K562 (cell line): Measurements from ENCODE around the gene SS18L1. TPM values are rescaled to one million over a fixed set of nuclear protein-coding genes. Genes with fewer than 3 reads are reported as not detected.

Experiments used
- ARID1B ChIP-seq: fragments of 450-650 bp; IDR thresholded peaks from 2 replicates; pipeline ENCODE4 v1.6.1; 2016; ENCODE audit warnings: antibody characterized with exemption, mild to moderate bottlenecking, inconsistent platforms
- ATF4 ChIP-seq: fragments of 450-650 bp; formaldehyde crosslinking; IDR thresholded peaks from 2 replicates; pipeline ENCODE4 v1.4.0; 2022; ENCODE audit warnings: mild to moderate bottlenecking, moderate library complexity
- ATF7 ChIP-seq: fragments of 450-650 bp; IDR thresholded peaks from 2 replicates; pipeline ENCODE4 v1.7.1; 2014; ENCODE audit warnings: mild to moderate bottlenecking, moderate library complexity
- CHD4 ChIP-seq: fragments of 200-600 bp; sonication (generic); IDR thresholded peaks from 3 replicates; pipeline ENCODE4 v1.6.1; 2012; ENCODE audit warnings: low read depth, mild to moderate bottlenecking, mixed read lengths, low read length, inconsistent platforms; ENCODE audit not compliant: insufficient read depth, insufficient replicate concordance, poor library complexity, severe bottlenecking
- CREBBP ChIP-seq: IDR thresholded peaks from one replicate; pipeline ENCODE4 v1.6.1; 2012; ENCODE audit warnings: low read depth, mild to moderate bottlenecking, control low read depth, inconsistent platforms, low read length
- DLX4 ChIP-seq: fragments of 250-450 bp; sonication (Bioruptor Pico); IDR thresholded peaks from 2 replicates; pipeline ENCODE4 v1.6.1; 2021; ENCODE audit warnings: mild to moderate bottlenecking
- HINFP ChIP-seq: fragments of 450-650 bp; conservative IDR thresholded peaks from 2 replicates; pipeline ENCODE4 v1.6.1; 2016; ENCODE audit warnings: missing genetic modification characterization, low read depth, mild to moderate bottlenecking, control low read depth, missing compliant biosample characterization
- KAT8 ChIP-seq: fragments of 450-650 bp; IDR thresholded peaks from 2 replicates; pipeline ENCODE4 v1.6.1; 2016; ENCODE audit warnings: low read depth, mild to moderate bottlenecking
- MXD1 ChIP-seq: fragments of 250-450 bp; sonication (Bioruptor Pico); IDR thresholded peaks from 2 replicates; pipeline ENCODE4 v1.8.0; 2021; ENCODE audit warnings: borderline replicate concordance, mild to moderate bottlenecking, moderate library complexity; ENCODE audit not compliant: poor library complexity, severe bottlenecking
- NFXL1 ChIP-seq: fragments of 450-650 bp; formaldehyde crosslinking; IDR thresholded peaks from 2 replicates; pipeline ENCODE4 v1.4.0; 2021; ENCODE audit warnings: mild to moderate bottlenecking
- NR3C1 ChIP-seq: sonication (generic); formaldehyde crosslinking; IDR thresholded peaks from 2 replicates; pipeline ENCODE4 v1.8.1; 2022; ENCODE audit warnings: missing genetic modification reagents
- SMARCE1 ChIP-seq: fragments of 450-650 bp; IDR thresholded peaks from 2 replicates; pipeline ENCODE4 v1.7.1; 2016; ENCODE audit warnings: mild to moderate bottlenecking
- TAF1 ChIP-seq: IDR thresholded peaks from 2 replicates; pipeline ENCODE4 v1.6.1; 2011; ENCODE audit warnings: mild to moderate bottlenecking, low read length, moderate library complexity; ENCODE audit not compliant: insufficient read depth, control insufficient read depth, severe bottlenecking; ENCODE audit errors: extremely low read depth
- THAP12 ChIP-seq: fragments of 250-450 bp; sonication (Bioruptor Pico); IDR thresholded peaks from 2 replicates; pipeline ENCODE4 v1.9.0; 2021; ENCODE audit warnings: mild to moderate bottlenecking, inconsistent platforms
- ZBTB9 ChIP-seq: fragments of 450-650 bp; formaldehyde crosslinking; IDR thresholded peaks from 2 replicates; pipeline ENCODE4 v1.4.0; 2020; ENCODE audit warnings: mild to moderate bottlenecking, moderate library complexity
- ZC3H8 ChIP-seq: fragments of 450-650 bp; IDR thresholded peaks from 2 replicates; pipeline ENCODE4 v1.6.1; 2017
- ZNF134 ChIP-seq: fragments of 250-450 bp; sonication (Bioruptor Pico); conservative IDR thresholded peaks from 2 replicates; pipeline ENCODE4 v1.4.0; 2020
- ZNF324 ChIP-seq: fragments of 250-450 bp; sonication (Bioruptor Pico); IDR thresholded peaks from 2 replicates; pipeline ENCODE4 v1.4.0; 2020; ENCODE audit warnings: mild to moderate bottlenecking
- ZNF785 ChIP-seq: fragments of 250-450 bp; sonication (Bioruptor Pico); IDR thresholded peaks from 2 replicates; pipeline ENCODE4 v1.4.0; 2020; ENCODE audit warnings: mild to moderate bottlenecking
- ZNF830 ChIP-seq: fragments of 250-450 bp; sonication (Bioruptor Pico); IDR thresholded peaks from 2 replicates; pipeline ENCODE4 v1.5.0; 2021; ENCODE audit warnings: mild to moderate bottlenecking
- polyA plus RNA-seq, 8 experiments: library from polyadenylated mRNA; depleted of rRNA in 4 of 8; stranded (reverse) in 5 of 8; unstranded in 3 of 8; fragments of >200 nt; fragmentation: Nextera tagmentation in 2 of 8; fragmentation: Illumina TruSeq in 1 of 8; extraction: Ambion mirVana in 2 of 8; extraction: Trizol in 1 of 8; gene quantifications; 2 replicates each; pipeline versions ENCODE4 v1.2.1 to v1.2.3, GENCODE V29; 2011 to 2014; ENCODE audit warnings: inconsistent platforms in 1 of 8, missing spikeins in 1 of 8
- total RNA-seq, 7 experiments: library from RNA; depleted of rRNA in 6 of 7; stranded (reverse); fragments of >200 nt in 6 of 7; fragmentation: Illumina TruSeq in 2 of 7; extraction: Trizol in 2 of 7; gene quantifications; 2 replicates each; pipeline versions ENCODE4 v1.2.1 to v1.2.3, GENCODE V29; 2011 to 2021; ENCODE audit warnings: low replicate concordance in 1 of 7

Gene SS18L1
- total and polyA plus RNA-seq, 9 of the 15 experiments (the other 6 are each of a cell fraction or from before 2014, with no cell fraction given), result 2.7 to 28.3 (median 15.1) TPM

- peak; percentile 74 for TF ChIP-seq ZBTB9 (CRISPR knock-in tag)
- no peak for TF ChIP-seq CREBBP
- peak; percentile 53; the same call in 1 of the 2 replicates for TF ChIP-seq ZNF324 (CRISPR knock-in tag)
- TF ChIP-seq ZC3H8, result no peak
- TF ChIP-seq ATF7, result peak; percentile 82
- TF ChIP-seq SMARCE1, result 0 out of 2 replicates have a peak, but pooled peaks have one; percentile 20
- TF ChIP-seq HINFP (tag), result peak; percentile 91
- TF ChIP-seq TAF1, result peak; percentile 93
- no peak for TF ChIP-seq ZNF785
- TF ChIP-seq ZNF134 (CRISPR knock-in tag), result no peak
- peak; percentile 86; the same call in 1 of the 2 replicates for TF ChIP-seq NR3C1 (CRISPR knock-in tag)
- TF ChIP-seq MXD1 (CRISPR knock-in tag), result no peak
- TF ChIP-seq ZNF830 (CRISPR knock-in tag), result peak; percentile 69; the same call in 1 of the 2 replicates
- peak; percentile 75; the same call in 1 of the 2 replicates for TF ChIP-seq THAP12
- 0 out of 2 replicates have a peak, but pooled peaks have one; percentile 39 for TF ChIP-seq ARID1B
- TF ChIP-seq ATF4, result 0 out of 2 replicates have a peak, but pooled peaks have one; percentile 3
- TF ChIP-seq CHD4, result no peak
- TF ChIP-seq KAT8, result no peak
- no peak for TF ChIP-seq DLX4 (CRISPR knock-in tag)
- TF ChIP-seq NFXL1 (CRISPR knock-in tag), result no peak
These were observed 39.2 kb downstream of the SS18L1 start, which contains the start of gene MTG2 (continued) for GRCh38 chr20:62182469-62183425.
